BLaER1 treated with 17β-estradiol and CSF1 and Interleukin-3, amounts not matched to agents 10 nM and 100 nM (cell line): Measurements from ENCODE around the gene SBNO2.

Experiments
- H3K27ac ChIP-seq, 11 experiments: shearing (Covaris generic); formaldehyde crosslinking; 2 replicates each; pipeline ENCODE4 v1.8.1; 2022
- H3K27me3 ChIP-seq, 11 experiments: shearing (Covaris generic); formaldehyde crosslinking; 2 replicates each; pipeline ENCODE4 v1.8.1; 2022
- H3K36me3 ChIP-seq, 11 experiments: shearing (Covaris generic); formaldehyde crosslinking; 2 replicates each; pipeline ENCODE4 v1.8.1; 2022
- H3K4me1 ChIP-seq, 10 experiments: shearing (Covaris generic); formaldehyde crosslinking; 2 replicates each; pipeline ENCODE4 v1.8.1; 2022
- H3K4me2 ChIP-seq, 11 experiments: shearing (Covaris generic); formaldehyde crosslinking; 2 replicates each; pipeline ENCODE4 v1.8.1; 2022
- H3K4me3 ChIP-seq, 10 experiments: shearing (Covaris generic); formaldehyde crosslinking; 2 replicates each; pipeline ENCODE4 v1.8.1; 2022
- H3K9ac ChIP-seq, 11 experiments: shearing (Covaris generic); formaldehyde crosslinking; 2 replicates each; pipeline ENCODE4 v1.8.1; 2022
- H3K9me3 ChIP-seq, 11 experiments: shearing (Covaris generic); formaldehyde crosslinking; replicated peaks in 1 of 11; 2 replicates each; pipeline ENCODE4 v1.8.1; 2022
- H4K20me1 ChIP-seq, 11 experiments: shearing (Covaris generic); formaldehyde crosslinking; 2 replicates each; pipeline ENCODE4 v1.8.1; 2022
- Cebpa-rat ChIP-seq, 11 experiments: shearing (Covaris generic); IDR thresholded peaks; 2 replicates each; pipeline ENCODE4 v1.8.1; 2022

The SBNO2 gene

GRCh38 chr19:1112268-1113029 lies 61.6 kb downstream of the SBNO2 start:
- Histone ChIP-seq H3K36me3 (peaks cover 45 to 91% (median 73%) of the 10 kb centered on the region in 11 experiments), H3K27ac (peak overlapping the region in 4 of 11 experiments; percentile 11 to 40 (median 27); a peak in 3 of 22 replicates), H3K4me3 (no peak overlapping the region), H3K9me3 (no peaks in the 10 kb centered on the region), H3K4me2 (peak overlapping the region in 5 of 11 experiments; percentile 6 to 69 (median 32); a peak in 6 of 22 replicates), H4K20me1 (peaks cover 36 to 100% (median 54%) of the 10 kb centered on the region in 11 experiments), H3K4me1 (peaks cover 17 to 39% (median 31%) of the 10 kb centered on the region in 10 experiments), H3K9ac (0 out of 22 replicates have a peak overlapping the region, but pooled peaks of 1 of the 11 experiments have one; percentile 33), H3K27me3 (no peaks in the 10 kb centered on the region)
- TF ChIP-seq Cebpa-rat (IDR thresholded peaks at IDR 0.05) = no peak

GRCh38 chr19:1111641-1112267 lies 62.3 kb downstream of the SBNO2 start:
- Histone ChIP-seq H3K9ac (no peak overlapping the region), H3K27me3 (no peaks in the 10 kb centered on the region), H3K4me1 (peaks cover 24 to 46% (median 38%) of the 10 kb centered on the region in 10 experiments), H3K4me2 (no peak overlapping the region), H4K20me1 (peaks cover 43 to 100% (median 61%) of the 10 kb centered on the region in 11 experiments), H3K27ac (no peak overlapping the region), H3K36me3 (peaks cover 45 to 91% (median 73%) of the 10 kb centered on the region in 11 experiments), H3K4me3 (no peak overlapping the region), H3K9me3 (no peaks in the 10 kb centered on the region)
- no peak for TF ChIP-seq Cebpa-rat (IDR thresholded peaks at IDR 0.05)

- H3K36me3 ChIP-seq = peaks cover 45 to 91% (median 73%) of the 10 kb centered on the region in 11 experiments
- H3K4me3 ChIP-seq = no peak overlapping the region
- TF ChIP-seq Cebpa-rat (IDR thresholded peaks at IDR 0.05) = no peak
Measured at GRCh38 chr19:1110809-1111640, 63.0 kb downstream of the SBNO2 start.

GRCh38 chr19:1109697-1110671 lies 64.1 kb downstream of the SBNO2 start:
- Histone ChIP-seq H3K36me3 (peaks cover 51 to 83% (median 70%) of the 10 kb centered on the region in 11 experiments), H4K20me1 (peaks cover 60 to 100% (median 79%) of the 10 kb centered on the region in 11 experiments), H3K9me3 (no peaks in the 10 kb centered on the region)

More at GRCh38 chr19:1110809-1111640, 63.0 kb downstream of the SBNO2 start:
- no peaks in the 10 kb centered on the region for H3K27me3 ChIP-seq
- peaks cover 31 to 52% (median 45%) of the 10 kb centered on the region in 10 experiments for H3K4me1 ChIP-seq
- no peak overlapping the region for H3K4me2 ChIP-seq
- H3K9ac ChIP-seq = peak overlapping the region in 4 of 11 experiments; percentile 1 to 27 (median 26); a peak in 2 of 22 replicates
- peak overlapping the region in 3 of 11 experiments; percentile 5 to 35 (median 21); a peak in 3 of 22 replicates for H3K27ac ChIP-seq
- peaks cover 50 to 100% (median 68%) of the 10 kb centered on the region in 11 experiments for H4K20me1 ChIP-seq
- no peaks in the 10 kb centered on the region for H3K9me3 ChIP-seq

GRCh38 chr19:1109032-1109551 lies 65.0 kb downstream of the SBNO2 start:
- Histone ChIP-seq H4K20me1 (peaks cover 64 to 100% (median 79%) of the 10 kb centered on the region in 11 experiments), H3K9me3 (no peaks in the 10 kb centered on the region), H3K27ac (peak overlapping the region in 1 of 11 experiments; percentile 8; a peak in 1 of 22 replicates), H3K4me3 (no peak overlapping the region), H3K9ac (0 out of 22 replicates have a peak overlapping the region, but pooled peaks of 1 of the 11 experiments have one; percentile 9), H3K27me3 (no peaks in the 10 kb centered on the region), H3K4me1 (peaks cover 34 to 56% (median 44%) of the 10 kb centered on the region in 10 experiments), H3K36me3 (peaks cover 49 to 79% (median 64%) of the 10 kb centered on the region in 11 experiments), H3K4me2 (peak overlapping the region in 3 of 11 experiments; percentile 18 to 40 (median 28); a peak in 5 of 22 replicates)
- no peak for TF ChIP-seq Cebpa-rat (IDR thresholded peaks at IDR 0.05)

More at GRCh38 chr19:1109697-1110671, 64.1 kb downstream of the SBNO2 start:
- Histone ChIP-seq H3K9ac (no peak overlapping the region), H3K4me3 (no peak overlapping the region), H3K4me1 (peaks cover 34 to 57% (median 46%) of the 10 kb centered on the region in 10 experiments), H3K4me2 (no peak overlapping the region), H3K27me3 (no peaks in the 10 kb centered on the region), H3K27ac (no peak overlapping the region)
- TF ChIP-seq Cebpa-rat (IDR thresholded peaks at IDR 0.05) = no peak

GRCh38 chr19:1108291-1109031 lies 65.6 kb downstream of the SBNO2 start:
- Histone ChIP-seq H3K36me3 (peaks cover 44 to 73% (median 58%) of the 10 kb centered on the region in 11 experiments), H3K9ac (0 out of 22 replicates have a peak overlapping the region, but pooled peaks of 1 of the 11 experiments have one; percentile 9), H3K27me3 (no peaks in the 10 kb centered on the region), H3K9me3 (no peaks in the 10 kb centered on the region), H3K4me1 (peaks cover 29 to 51% (median 39%) of the 10 kb centered on the region in 10 experiments), H4K20me1 (peaks cover 59 to 96% (median 73%) of the 10 kb centered on the region in 11 experiments), H3K27ac (peak overlapping the region in 1 of 11 experiments; percentile 8; a peak in 1 of 22 replicates), H3K4me3 (no peak overlapping the region), H3K4me2 (peak overlapping the region in 3 of 11 experiments; percentile 28 to 89 (median 40); a peak in 7 of 22 replicates)
- TF ChIP-seq Cebpa-rat (IDR thresholded peaks at IDR 0.05) = no peak
